Stomach smooth muscle (tissue), 2 donors: ENCODE data around the gene GREM2.

Source experiments
- H3K27ac ChIP-seq: one replicate; pipeline ENCODE4 v1.7.0; 2013; ENCODE audit warnings: mild to moderate bottlenecking, low read length, inconsistent platforms
- H3K27me3 ChIP-seq, 2 donors: one replicate each; pipeline ENCODE4 v1.7.0; 2013; ENCODE audit warnings: low read length in 2 of 2; ENCODE audit not compliant: insufficient read depth in 2 of 2, control insufficient read depth in 1 of 2
- H3K36me3 ChIP-seq, 2 donors: one replicate each; pipeline ENCODE4 v1.7.0; 2013; ENCODE audit warnings: low read length in 2 of 2; ENCODE audit not compliant: control insufficient read depth in 2 of 2, insufficient read depth in 2 of 2
- H3K4me1 ChIP-seq: one replicate; pipeline ENCODE4 v1.7.0; 2013; ENCODE audit warnings: low read length; ENCODE audit not compliant: control insufficient read depth, insufficient read depth
- H3K4me3 ChIP-seq, 2 donors: one replicate each; pipeline ENCODE4 v1.7.0; 2013; ENCODE audit warnings: low read length in 2 of 2
- H3K9ac ChIP-seq, 2 donors: one replicate each; pipeline ENCODE4 v1.7.0; 2013; ENCODE audit warnings: low read length in 2 of 2, mild to moderate bottlenecking in 1 of 2
- H3K9me3 ChIP-seq, 2 donors: one replicate each; pipeline ENCODE4 v1.7.0; 2013; ENCODE audit warnings: low read length in 2 of 2; ENCODE audit not compliant: control insufficient read depth in 2 of 2
- donor health status: healthy.
- donor health status: Pancreatic carcinoma.

Gene GREM2

GRCh38 chr1:240462766-240463395 lies 149.1 kb downstream of the GREM2 start:
- Histone ChIP-seq H3K4me1 (no peaks in the 10 kb centered on the region), H3K9ac (no peak overlapping the region), H3K36me3 (no peaks in the 10 kb centered on the region), H3K27ac (no peak overlapping the region), H3K27me3 (no peaks in the 10 kb centered on the region), H3K9me3 (no peaks in the 10 kb centered on the region), H3K4me3 (no peak overlapping the region)

- H3K36me3 ChIP-seq: no peaks in the 10 kb centered on the region
- H3K4me1 ChIP-seq: no peaks in the 10 kb centered on the region
- H3K9me3 ChIP-seq: no peaks in the 10 kb centered on the region
- no peak overlapping the region for H3K27ac ChIP-seq
- no peak overlapping the region for H3K9ac ChIP-seq
- no peaks in the 10 kb centered on the region for H3K27me3 ChIP-seq
- no peak overlapping the region for H3K4me3 ChIP-seq
Observed at GRCh38 chr1:240462277-240462676, 149.7 kb downstream of the GREM2 start.

- Histone ChIP-seq H3K9ac (no peak overlapping the region), H3K9me3 (no peaks in the 10 kb centered on the region), H3K27ac (no peak overlapping the region), H3K27me3 (no peaks in the 10 kb centered on the region), H3K4me1 (no peaks in the 10 kb centered on the region), H3K36me3 (no peaks in the 10 kb centered on the region), H3K4me3 (no peak overlapping the region)
Observed at GRCh38 chr1:240457203-240457602, 154.8 kb downstream of the GREM2 start.

GRCh38 chr1:240455228-240455821 lies 156.6 kb downstream of the GREM2 start:
- Histone ChIP-seq H3K9ac (no peak overlapping the region), H3K4me1 (no peaks in the 10 kb centered on the region), H3K36me3 (no peaks in the 10 kb centered on the region), H3K4me3 (no peak overlapping the region), H3K27me3 (no peaks in the 10 kb centered on the region), H3K27ac (no peak overlapping the region), H3K9me3 (no peaks in the 10 kb centered on the region)

GRCh38 chr1:240445369-240445768 lies 166.6 kb downstream of the GREM2 start:
- no peak overlapping the region for H3K9ac ChIP-seq
- H3K4me1 ChIP-seq: no peaks in the 10 kb centered on the region
- H3K9me3 ChIP-seq: no peaks in the 10 kb centered on the region
- H3K36me3 ChIP-seq: no peaks in the 10 kb centered on the region
- H3K4me3 ChIP-seq: no peak overlapping the region
- H3K27me3 ChIP-seq: no peaks in the 10 kb centered on the region
- no peak overlapping the region for H3K27ac ChIP-seq

- H3K9me3 ChIP-seq: no peaks in the 10 kb centered on the region
- no peaks in the 10 kb centered on the region for H3K4me1 ChIP-seq
- H3K36me3 ChIP-seq: no peaks in the 10 kb centered on the region
- H3K27me3 ChIP-seq: no peaks in the 10 kb centered on the region
- no peak overlapping the region for H3K27ac ChIP-seq
- no peak overlapping the region for H3K4me3 ChIP-seq
- H3K9ac ChIP-seq: no peak overlapping the region
Observed at GRCh38 chr1:240441669-240442068, 170.3 kb downstream of the GREM2 start.
